Common myeloid progenitor, CD34-positive (primary cell): ENCODE measurements around the gene MT1H.
"Not testable (repeated sequence)": the region's sequence is repeated elsewhere in the genome, so short reads cannot be mapped to it uniquely, and the experiment has no call there.

Source experiments
- CTCF ChIA-PET: fragments of 350-600 bp; sonication (Branson Sonifier 250); formaldehyde crosslinking; loops from one replicate; lab custom pipeline; 2021; ENCODE audit warnings: antibody characterized with exemption; lab: Charles Lee
- POLR2A ChIA-PET: fragments of 350-600 bp; sonication (Branson Sonifier 250); formaldehyde crosslinking; loops from one replicate; lab custom pipeline; 2021; ENCODE audit warnings: antibody characterized with exemption; lab: Charles Lee
- DNase-seq, 3 donors: peaks; one replicate each; pipeline versions ENCODE4 v3.0.0 to v3.0.0-alpha.2; 2013
- H3K27ac ChIP-seq, 2 experiments: 1 replicate in 1 of 2; 2 replicates in 1 of 2; pipeline ENCODE4 v1.7.0; 2013; ENCODE audit warnings: inconsistent platforms in 2 of 2, low read length in 2 of 2, mild to moderate bottlenecking in 2 of 2, low read depth in 1 of 2, moderate library complexity in 1 of 2; ENCODE audit not compliant: severe bottlenecking in 2 of 2, insufficient read depth in 1 of 2, poor library complexity in 1 of 2
- H3K27me3 ChIP-seq, 5 experiments: replicated peaks in 2 of 5; 1 replicate in 3 of 5; 2 replicates in 2 of 5; pipeline versions ENCODE4 v1.6.1 to v1.7.0; 2013; ENCODE audit warnings: low read length in 4 of 5, mild to moderate bottlenecking in 2 of 5, moderate library complexity in 2 of 5, inconsistent platforms in 1 of 5; ENCODE audit not compliant: insufficient read depth in 5 of 5, control insufficient read depth in 4 of 5
- H3K36me3 ChIP-seq, 4 experiments: 1 replicate in 2 of 4; 2 replicates in 2 of 4; pipeline versions ENCODE4 v1.6.1 to v1.7.0; 2013; ENCODE audit warnings: low read length in 3 of 4, control low read depth in 1 of 4, mild to moderate bottlenecking in 1 of 4; ENCODE audit not compliant: control insufficient read depth in 4 of 4, insufficient read depth in 4 of 4
- H3K4me1 ChIP-seq, 4 experiments: 1 replicate in 3 of 4; 2 replicates in 1 of 4; pipeline versions ENCODE4 v1.6.1 to v1.7.1; 2013; ENCODE audit warnings: low read length in 3 of 4, mild to moderate bottlenecking in 3 of 4, control low read depth in 1 of 4, inconsistent platforms in 1 of 4, moderate library complexity in 1 of 4; ENCODE audit not compliant: control insufficient read depth in 4 of 4, insufficient read depth in 4 of 4; ENCODE audit errors: control extremely low read depth in 1 of 4
- H3K4me3 ChIP-seq, 7 experiments: 1 replicate in 4 of 7; 2 replicates in 3 of 7; pipeline versions ENCODE4 v1.5.1 to v1.7.0; 2013; ENCODE audit warnings: mild to moderate bottlenecking in 7 of 7, low read length in 6 of 7, moderate library complexity in 6 of 7, inconsistent platforms in 2 of 7, low read depth in 2 of 7, control low read depth in 1 of 7; ENCODE audit not compliant: insufficient read depth in 4 of 7, control insufficient read depth in 1 of 7; ENCODE audit errors: extremely low read depth in 1 of 7
- H3K9me3 ChIP-seq, 5 experiments: 1 replicate in 4 of 5; 2 replicates in 1 of 5; pipeline versions ENCODE4 v1.6.1 to v1.7.1; 2013; ENCODE audit warnings: low read length in 4 of 5, mild to moderate bottlenecking in 2 of 5, inconsistent platforms in 1 of 5, low read depth in 1 of 5, moderate library complexity in 1 of 5; ENCODE audit not compliant: control insufficient read depth in 4 of 5, insufficient read depth in 2 of 5; ENCODE audit errors: control extremely low read depth in 1 of 5
- WGBS: methylation state at CpG from one replicate; pipeline ENCODE4 v1.1.5; 2013; ENCODE audit not compliant: insufficient coverage; 5-methylcytosine and 5-hydroxymethylcytosine counted together

Gene MT1H

DNA sequence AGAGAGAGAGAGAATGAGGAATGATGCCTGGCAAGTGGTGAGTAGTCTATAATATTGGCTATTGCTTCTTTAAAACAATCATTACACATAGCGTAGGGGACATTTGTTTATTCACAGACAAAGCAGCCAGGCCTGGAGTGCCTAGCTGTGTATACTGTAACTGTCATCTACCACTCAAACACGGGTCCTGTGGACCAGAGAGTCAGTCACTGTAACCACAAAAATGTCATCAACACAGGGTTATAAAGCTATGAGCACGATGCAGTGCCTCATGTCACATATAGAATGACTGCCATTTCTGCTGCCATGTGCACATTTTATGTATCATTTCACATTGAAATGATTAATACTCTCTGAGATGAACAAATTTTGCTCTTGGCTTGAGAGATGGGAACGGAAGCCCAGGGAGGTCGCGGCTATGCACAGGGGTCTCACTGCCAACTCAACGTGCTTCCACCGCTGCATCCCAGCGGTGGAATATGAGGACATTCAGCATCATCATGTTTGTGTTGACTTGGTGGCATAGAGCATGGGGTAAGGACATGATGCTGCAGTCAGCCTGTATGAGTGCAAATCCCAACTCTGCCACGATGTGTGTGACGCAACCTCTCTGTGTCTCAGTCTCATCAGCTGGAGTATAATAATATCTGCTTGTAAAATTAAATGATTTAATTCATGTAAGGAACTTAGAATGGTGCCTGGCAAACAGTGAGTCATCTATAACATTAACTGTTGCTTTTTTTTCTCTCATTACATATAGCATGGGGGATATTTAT, 3.3 kb downstream of the MT1H start:
- no peak for DNase-seq
- CTCF ChIA-PET: interaction anchor here (0.9 to 7.2 kb wide), 8 partner anchors 11 to 120 kb away, joined by 3 to 42 read pairs (median 6); no protein-coding TSS in a partner anchor
- H3K4me1 ChIP-seq: peaks cover 0 to 22% (median 9%) of the 10 kb centered on the region in 4 experiments
- peaks cover 8 to 88% (median 37%) of the 10 kb centered on the region in 5 experiments for H3K27me3 ChIP-seq
- H3K4me3 ChIP-seq: no peak overlapping the region
- POLR2A ChIA-PET: no interaction called here
- no peaks in the 10 kb centered on the region for H3K9me3 ChIP-seq
- no peaks in the 10 kb centered on the region for H3K36me3 ChIP-seq
- H3K27ac ChIP-seq: no peak overlapping the region
- 94% methylated on average over 8 of the region's 11 CpGs for WGBS

- H3K27me3 ChIP-seq: peaks cover 8 to 82% (median 28%) of the 10 kb centered on the region in 5 experiments
- DNase-seq: peak; percentile 50 to 73 (median 71)
- peaks cover 0 to 19% (median 7%) of the 10 kb centered on the region in 4 experiments for H3K4me1 ChIP-seq
- no peaks in the 10 kb centered on the region for H3K36me3 ChIP-seq
- WGBS: 34% methylated on average over 11 of the region's 12 CpGs
- no peak overlapping the region for H3K4me3 ChIP-seq
- no peaks in the 10 kb centered on the region for H3K9me3 ChIP-seq
- ChIA-PET POLR2A (no interaction called here), CTCF (interaction anchor here (0.9 to 7.2 kb wide), 7 partner anchors 10 to 119 kb away, joined by 5 to 42 read pairs (median 6); no protein-coding TSS in a partner anchor)
- H3K27ac ChIP-seq: no peak overlapping the region
These were observed 4.3 kb downstream of the MT1H start for GRCh38 chr16:56673921-56674320.

GRCh38 chr16:56674570-56674969, 5.0 kb downstream of the MT1H start:
- H3K36me3 ChIP-seq, H3K27ac ChIP-seq, H3K4me3 ChIP-seq, POLR2A ChIA-PET, H3K9me3 ChIP-seq: not testable (repeated sequence)
- peak in 1 of 3 donors; percentile 28 for DNase-seq
- CTCF ChIA-PET: interaction anchor here (0.9 to 7.2 kb wide), 5 partner anchors 9 to 115 kb away, joined by 5 to 42 read pairs (median 6); no protein-coding TSS in a partner anchor
- Histone ChIP-seq H3K4me1 (peaks cover 0 to 14% (median 7%) of the 10 kb centered on the region in 4 experiments), H3K27me3 (peaks cover 8 to 77% (median 24%) of the 10 kb centered on the region in 5 experiments)
- WGBS: 61% methylated on average over 4 of the region's 6 CpGs

DNA sequence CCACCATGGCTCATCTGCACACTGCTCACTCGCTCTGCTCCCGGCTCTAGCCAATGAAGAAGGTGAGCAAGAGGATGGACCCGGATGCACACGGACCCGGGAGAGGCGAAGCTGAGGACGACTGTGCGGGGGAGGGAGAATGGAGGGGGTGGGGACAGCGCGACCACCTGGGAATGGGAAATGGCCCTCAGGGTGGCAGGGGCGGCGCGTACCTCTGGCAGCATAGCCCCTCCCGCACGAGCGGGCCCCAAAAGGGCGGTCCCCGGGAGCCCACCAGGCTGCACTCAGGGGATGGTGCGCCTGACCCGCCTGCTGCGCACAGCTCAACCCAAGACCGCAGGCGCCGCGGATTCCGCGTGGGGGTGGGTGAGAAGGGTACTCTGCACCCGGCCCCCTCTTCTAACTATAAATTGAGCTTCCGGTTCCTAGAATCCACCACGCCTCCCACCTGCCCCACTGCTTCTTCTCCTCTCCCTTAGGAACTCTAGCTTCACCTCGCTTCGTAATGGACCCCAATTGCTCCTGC, 6.1 kb downstream of the MT1H start:
- ChIA-PET POLR2A (no interaction called here), CTCF (interaction anchor here (0.6 to 5.8 kb wide), 7 partner anchors 11 to 111 kb away, joined by 3 to 39 read pairs (median 3); no protein-coding TSS in a partner anchor)
- Histone ChIP-seq H3K36me3 (no peaks in the 10 kb centered on the region), H3K9me3 (no peaks in the 10 kb centered on the region), H3K4me1 (peaks cover 0 to 9% (median 7%) of the 10 kb centered on the region in 4 experiments), H3K4me3 (peak overlapping the region in 6 of 7 experiments; percentile 19 to 55 (median 36)), H3K27me3 (peaks cover 6 to 65% (median 18%) of the 10 kb centered on the region in 5 experiments), H3K27ac (no peak overlapping the region)
- 2% methylated on average over 31 of the region's 32 CpGs for WGBS
- DNase-seq: peak in 2 of 3 donors; percentile 53 to 55

DNA sequence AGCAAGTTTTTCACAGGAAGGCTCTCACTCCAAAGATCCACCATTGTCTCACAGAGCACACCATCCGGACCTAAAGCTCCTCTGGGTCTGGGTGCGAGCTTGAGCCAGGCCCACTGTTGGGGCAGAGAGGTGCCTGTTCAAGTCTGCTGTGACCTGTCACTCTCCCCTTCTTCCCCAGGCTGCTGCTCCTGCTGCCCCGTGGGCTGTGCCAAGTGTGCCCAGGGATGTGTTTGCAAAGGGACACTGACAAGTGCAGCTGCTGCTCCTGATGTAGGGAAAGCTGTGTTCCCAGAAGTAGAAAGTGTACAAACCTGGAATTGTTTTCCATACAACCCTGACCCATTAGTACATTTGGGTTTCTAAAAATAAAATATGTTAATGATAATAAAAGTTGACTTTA, 7.9 kb downstream of the MT1H start:
- no CpG with 5 or more reads among the region's 3 CpGs for WGBS
- peaks cover 3 to 50% (median 25%) of the 10 kb centered on the region in 5 experiments for H3K27me3 ChIP-seq
- no peak for DNase-seq
- no peak overlapping the region for H3K4me3 ChIP-seq
- no peaks in the 10 kb centered on the region for H3K36me3 ChIP-seq
- POLR2A ChIA-PET: no interaction called here
- no peak overlapping the region for H3K27ac ChIP-seq
- CTCF ChIA-PET: interaction anchor here (0.8 to 5.8 kb wide), 3 partner anchors 16 to 25 kb away, joined by 3 to 39 read pairs (median 5); no protein-coding TSS in a partner anchor
- H3K4me1 ChIP-seq: peaks cover 0 to 18% (median 15%) of the 10 kb centered on the region in 4 experiments
- H3K9me3 ChIP-seq: no peaks in the 10 kb centered on the region

DNA sequence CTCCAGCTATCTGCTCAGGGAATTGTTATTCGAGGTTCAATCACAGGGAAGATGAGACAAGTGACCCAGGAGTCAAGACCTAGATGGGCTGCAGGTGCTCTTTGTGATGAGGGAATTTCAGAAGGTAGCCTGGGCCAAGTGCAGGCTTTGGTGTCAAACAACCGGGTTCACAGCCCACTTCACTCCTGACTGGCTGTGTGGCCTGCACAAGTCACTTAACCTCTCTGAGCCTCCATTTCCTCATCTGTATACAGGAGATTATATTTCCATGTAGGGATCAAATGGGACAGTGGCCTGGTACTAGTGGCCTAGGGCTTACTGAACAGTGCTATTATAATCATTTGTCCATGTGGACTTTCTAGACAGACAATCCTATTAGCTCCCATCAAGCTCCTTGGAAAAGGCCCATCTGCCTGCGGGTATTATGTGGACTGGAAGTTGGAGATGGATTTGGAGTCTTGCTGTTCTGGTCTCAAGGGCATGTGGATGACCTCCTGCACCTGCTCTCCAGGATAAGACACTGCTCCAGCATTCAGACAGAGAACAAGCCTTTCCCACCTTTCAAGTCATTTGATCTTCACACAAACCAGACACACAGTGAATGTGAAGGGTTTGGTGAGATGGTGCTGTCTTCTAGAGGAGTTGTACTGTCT, 9.6 kb downstream of the MT1H start:
- ChIA-PET POLR2A (no interaction called here), CTCF (interaction anchor here (1.3 to 5.8 kb wide), 2 partner anchors 23 to 131 kb away, joined by 5 to 39 read pairs; no protein-coding TSS in a partner anchor)
- Histone ChIP-seq H3K36me3 (no peaks in the 10 kb centered on the region), H3K4me3 (no peak overlapping the region), H3K4me1 (peaks cover 0 to 26% (median 20%) of the 10 kb centered on the region in 4 experiments), H3K27me3 (peaks cover 0 to 49% (median 32%) of the 10 kb centered on the region in 5 experiments), H3K9me3 (no peaks in the 10 kb centered on the region), H3K27ac (no peak overlapping the region)
- no peak for DNase-seq
- WGBS: 86% methylated on average over 1 of the region's 3 CpGs
